LNCaP clone FGC (cell line): Measurements from ENCODE around the gene DDX19B.

ENCODE experiments used
- DNase-seq: peaks from one replicate; pipeline ENCODE4 v3.0.0-alpha.2; 2011; ENCODE audit warnings: low read depth
- H3K4me3 ChIP-seq: 2 replicates; pipeline ENCODE4 v1.5.1; 2011; ENCODE audit warnings: mild to moderate bottlenecking, low read depth, low read length, control low read depth
- TF ChIP-seq, protein P1 (sequence below): IDR thresholded peaks from 2 replicates; pipeline ENCODE4 v1.5.1; 2012; ENCODE audit warnings: mild to moderate bottlenecking; ENCODE audit not compliant: control insufficient read depth, insufficient read depth; ENCODE audit errors: extremely low read depth

Gene DDX19B

DNA sequence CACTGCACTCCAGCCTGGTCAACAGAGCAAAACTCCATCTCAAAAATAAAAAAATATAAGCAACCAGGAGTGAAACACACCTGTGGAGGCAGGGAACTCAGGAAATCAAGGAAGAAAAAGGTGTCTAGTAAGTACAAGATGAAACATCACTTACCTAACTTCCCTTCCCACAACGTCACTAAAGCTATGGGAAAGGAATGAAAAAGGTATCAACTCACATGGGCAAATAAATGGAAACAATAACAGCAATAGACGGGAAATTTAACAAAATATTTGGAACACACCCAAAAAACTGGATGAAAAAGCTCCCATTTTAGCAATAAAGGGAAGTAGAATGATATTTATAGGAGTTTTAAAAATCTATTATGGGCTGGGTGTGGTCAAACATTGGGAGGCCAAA is 78.8 kb downstream of the DDX19B start:
- H3K4me3 ChIP-seq = no peak overlapping the region
- no peak for DNase-seq
- TF ChIP-seq, protein P1, sequence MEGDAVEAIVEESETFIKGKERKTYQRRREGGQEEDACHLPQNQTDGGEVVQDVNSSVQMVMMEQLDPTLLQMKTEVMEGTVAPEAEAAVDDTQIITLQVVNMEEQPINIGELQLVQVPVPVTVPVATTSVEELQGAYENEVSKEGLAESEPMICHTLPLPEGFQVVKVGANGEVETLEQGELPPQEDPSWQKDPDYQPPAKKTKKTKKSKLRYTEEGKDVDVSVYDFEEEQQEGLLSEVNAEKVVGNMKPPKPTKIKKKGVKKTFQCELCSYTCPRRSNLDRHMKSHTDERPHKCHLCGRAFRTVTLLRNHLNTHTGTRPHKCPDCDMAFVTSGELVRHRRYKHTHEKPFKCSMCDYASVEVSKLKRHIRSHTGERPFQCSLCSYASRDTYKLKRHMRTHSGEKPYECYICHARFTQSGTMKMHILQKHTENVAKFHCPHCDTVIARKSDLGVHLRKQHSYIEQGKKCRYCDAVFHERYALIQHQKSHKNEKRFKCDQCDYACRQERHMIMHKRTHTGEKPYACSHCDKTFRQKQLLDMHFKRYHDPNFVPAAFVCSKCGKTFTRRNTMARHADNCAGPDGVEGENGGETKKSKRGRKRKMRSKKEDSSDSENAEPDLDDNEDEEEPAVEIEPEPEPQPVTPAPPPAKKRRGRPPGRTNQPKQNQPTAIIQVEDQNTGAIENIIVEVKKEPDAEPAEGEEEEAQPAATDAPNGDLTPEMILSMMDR = no peak

DNA sequence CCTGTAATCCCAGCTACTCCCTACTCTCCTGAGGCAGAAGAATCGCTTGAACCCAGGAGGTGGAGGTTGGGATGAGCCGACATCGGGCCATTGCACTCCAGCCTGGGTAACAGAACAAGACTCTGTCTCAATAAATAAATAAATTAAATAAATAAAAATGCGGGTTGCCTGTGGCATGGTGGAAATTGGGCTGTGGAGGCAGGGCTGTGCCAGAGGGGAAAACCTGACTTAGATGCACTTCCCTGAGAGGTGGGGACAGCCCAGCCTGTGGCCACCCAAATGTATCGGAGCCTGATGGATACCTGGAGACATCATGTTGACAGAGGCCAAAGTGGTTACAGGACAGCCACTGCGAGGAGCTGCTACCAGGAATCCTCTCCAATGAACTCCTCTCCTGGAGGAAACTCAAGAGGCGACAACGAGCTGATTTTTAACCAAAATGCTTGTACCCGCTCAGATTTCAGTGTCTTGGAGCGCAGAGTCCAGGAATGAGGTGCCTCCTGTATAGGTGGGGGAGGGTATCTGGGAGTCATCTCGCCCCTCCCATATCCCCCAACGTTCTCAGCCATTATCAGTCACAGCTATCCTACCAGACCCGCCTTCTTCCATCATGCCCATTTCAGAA is 80.0 kb downstream of the DDX19B start:
- H3K4me3 ChIP-seq = no peak overlapping the region
- DNase-seq = no peak
- TF ChIP-seq, protein P1 = no peak

DNA sequence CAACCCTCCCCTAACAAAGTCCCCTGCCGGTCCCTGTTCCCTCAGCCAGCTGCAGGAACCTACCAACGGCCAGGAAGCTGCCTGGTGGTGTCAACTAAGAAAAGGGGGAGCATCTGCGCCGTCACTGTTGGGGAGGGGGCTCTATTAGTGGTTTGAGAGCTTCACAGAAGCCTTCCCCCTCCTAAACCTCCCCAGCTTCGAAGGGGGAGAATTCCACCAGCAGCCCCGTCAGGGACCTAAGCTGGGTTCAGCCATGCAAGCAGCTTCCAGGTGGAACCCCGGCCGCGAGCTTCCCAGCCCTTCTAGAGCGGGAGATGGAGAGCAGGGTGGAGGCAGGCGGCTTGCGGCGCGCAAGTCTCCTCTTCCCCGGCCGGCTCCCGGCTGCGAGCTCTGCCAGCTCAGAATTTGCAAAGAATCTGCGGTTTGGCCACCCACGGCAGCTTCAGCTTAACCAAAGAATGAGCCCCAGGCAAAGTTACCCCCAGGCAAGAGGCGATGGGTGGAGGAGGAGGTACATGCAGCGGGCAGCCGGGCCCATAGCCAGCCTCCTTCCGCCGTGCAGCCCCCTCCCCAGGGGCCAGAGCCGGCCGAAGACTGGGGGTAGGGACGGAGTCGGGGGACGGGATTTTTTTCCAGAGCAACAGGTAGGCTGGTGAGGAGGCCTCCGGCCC is 81.4 kb downstream of the DDX19B start:
- no peak for DNase-seq
- TF ChIP-seq, protein P1 = no peak
- peak overlapping the region; percentile 97 for H3K4me3 ChIP-seq

DNA sequence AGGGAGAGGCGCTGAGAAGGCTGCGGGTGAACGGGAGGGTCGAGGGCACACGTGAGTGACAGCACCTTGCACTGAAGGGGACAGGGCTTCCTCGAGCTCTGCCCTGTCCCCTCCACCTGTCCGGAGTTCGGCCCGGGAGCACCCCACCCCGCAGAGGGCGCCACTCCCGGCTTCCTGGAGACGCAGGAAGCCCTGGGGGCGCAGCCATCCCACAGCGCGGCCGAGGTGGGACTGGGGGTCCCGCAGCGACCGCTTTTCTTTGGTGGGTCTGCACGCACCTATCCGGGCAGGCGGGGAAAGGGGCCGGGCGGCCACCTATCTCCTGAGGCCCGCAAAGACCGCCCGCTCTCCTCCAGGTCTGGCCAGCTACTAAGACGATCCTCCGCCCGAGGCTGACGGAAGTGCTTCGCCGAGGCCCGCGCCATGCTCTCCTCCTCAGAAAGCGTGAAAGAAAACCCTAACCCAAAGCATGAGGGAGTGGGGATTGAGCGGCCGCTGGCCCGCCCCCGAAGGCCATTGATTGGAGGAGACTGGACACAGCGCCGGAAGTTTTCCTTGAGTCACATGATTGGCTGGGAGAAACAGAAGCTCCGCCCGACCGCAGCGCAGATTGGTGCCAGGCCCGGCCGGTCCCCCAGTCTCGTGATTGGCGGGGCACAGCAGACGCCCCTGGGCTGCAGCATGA is 82.1 kb downstream of the DDX19B start:
- peak; percentile 93 for DNase-seq
- TF ChIP-seq, protein P1 = peak; percentile 27
- peak overlapping the region; percentile 97 for H3K4me3 ChIP-seq

DNA sequence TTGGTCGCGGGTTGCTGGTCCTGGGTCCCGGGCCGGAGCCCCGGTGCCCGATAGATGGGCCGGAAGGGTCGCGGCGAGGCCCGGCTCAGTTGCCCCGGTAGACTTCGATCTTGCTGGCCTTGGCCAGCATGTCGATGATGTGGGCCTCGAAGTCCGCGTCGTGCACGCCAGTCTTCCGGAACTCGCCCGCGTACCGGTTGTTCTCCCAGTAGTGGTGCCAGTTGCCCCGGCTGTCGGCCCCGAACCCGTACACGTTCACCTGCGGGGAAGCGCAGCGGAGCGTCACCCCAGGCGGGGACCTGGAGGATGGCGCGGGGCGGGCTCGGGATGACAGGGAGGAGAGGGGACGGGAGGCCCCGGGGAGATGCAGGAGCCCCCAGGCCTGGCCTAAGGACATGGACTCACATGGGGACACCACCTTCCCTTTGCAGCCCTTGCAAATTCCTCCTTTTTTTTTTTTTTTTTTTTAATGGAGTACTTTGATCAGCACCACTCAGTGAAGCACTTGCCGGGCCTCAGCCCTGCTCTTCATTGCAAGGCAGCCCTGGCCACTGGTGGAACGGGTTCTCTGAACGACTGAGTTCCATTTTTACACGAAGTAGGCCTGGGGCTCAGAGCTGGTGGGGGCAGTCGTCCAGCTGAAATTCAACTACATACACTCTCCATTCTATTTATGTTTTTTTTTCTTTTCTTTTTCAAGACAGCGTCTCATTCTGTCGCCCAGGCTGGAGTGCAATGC is 82.8 kb downstream of the DDX19B start:
- no peak for DNase-seq
- H3K4me3 ChIP-seq = peak overlapping the region; percentile 97
- TF ChIP-seq, protein P1 = no peak

DNA sequence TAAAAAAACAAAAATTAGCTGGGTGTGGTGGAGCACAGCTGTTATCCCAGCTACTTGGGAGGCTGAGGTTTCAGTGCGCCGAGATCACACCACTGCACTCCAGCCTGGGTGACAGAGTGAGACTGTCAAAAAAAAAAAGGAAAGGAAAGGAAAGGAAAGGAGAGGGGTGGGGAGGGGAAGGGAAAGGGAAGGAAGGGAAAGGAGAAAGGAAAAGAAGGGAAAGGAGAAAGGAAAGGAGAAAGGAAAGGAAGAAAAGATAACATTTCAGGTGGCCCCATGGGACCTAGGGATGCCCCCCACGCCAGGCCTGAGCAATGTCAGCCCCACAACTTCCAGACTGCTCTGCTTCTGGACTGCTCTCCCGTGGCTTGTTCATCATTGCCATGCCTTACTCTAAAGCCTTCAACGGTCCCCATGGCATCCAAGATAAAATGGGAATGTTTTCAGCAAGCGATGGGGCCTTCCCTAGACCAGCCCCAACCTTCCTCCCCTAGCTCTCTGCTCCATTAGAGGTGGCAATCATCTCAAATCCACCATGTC is 84.5 kb downstream of the DDX19B start:
- DNase-seq = no peak
- no peak overlapping the region for H3K4me3 ChIP-seq
- TF ChIP-seq, protein P1 = no peak
